OCI-LY3 (cell line): ENCODE results near the gene ZNRD2.

Experiments used
- EZH2phosphoT487 ChIP-seq: fragments of 200-600 bp; shearing (Covaris generic); IDR thresholded peaks from 2 replicates; pipeline ENCODE4 v1.6.1; 2018; ENCODE audit warnings: antibody characterized with exemption, mixed run types, low read depth
- TF ChIP-seq, protein P1 (sequence below): fragments of 200-600, 300-600 bp; sonication (generic); IDR thresholded peaks from 2 replicates; pipeline ENCODE4 v1.5.1; 2014; ENCODE audit warnings: antibody characterized with exemption, low read length, low read depth

- TF ChIP-seq, protein P1, sequence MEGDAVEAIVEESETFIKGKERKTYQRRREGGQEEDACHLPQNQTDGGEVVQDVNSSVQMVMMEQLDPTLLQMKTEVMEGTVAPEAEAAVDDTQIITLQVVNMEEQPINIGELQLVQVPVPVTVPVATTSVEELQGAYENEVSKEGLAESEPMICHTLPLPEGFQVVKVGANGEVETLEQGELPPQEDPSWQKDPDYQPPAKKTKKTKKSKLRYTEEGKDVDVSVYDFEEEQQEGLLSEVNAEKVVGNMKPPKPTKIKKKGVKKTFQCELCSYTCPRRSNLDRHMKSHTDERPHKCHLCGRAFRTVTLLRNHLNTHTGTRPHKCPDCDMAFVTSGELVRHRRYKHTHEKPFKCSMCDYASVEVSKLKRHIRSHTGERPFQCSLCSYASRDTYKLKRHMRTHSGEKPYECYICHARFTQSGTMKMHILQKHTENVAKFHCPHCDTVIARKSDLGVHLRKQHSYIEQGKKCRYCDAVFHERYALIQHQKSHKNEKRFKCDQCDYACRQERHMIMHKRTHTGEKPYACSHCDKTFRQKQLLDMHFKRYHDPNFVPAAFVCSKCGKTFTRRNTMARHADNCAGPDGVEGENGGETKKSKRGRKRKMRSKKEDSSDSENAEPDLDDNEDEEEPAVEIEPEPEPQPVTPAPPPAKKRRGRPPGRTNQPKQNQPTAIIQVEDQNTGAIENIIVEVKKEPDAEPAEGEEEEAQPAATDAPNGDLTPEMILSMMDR, result no peak
- TF ChIP-seq EZH2phosphoT487, result no peak
Measured at GRCh38 chr11:65553301-65554001, 16.8 kb upstream of the ZNRD2 start.
